Tibial nerve (tissue), 4 donors: ENCODE results near the gene IFNG. TPM values are rescaled to one million over a fixed set of nuclear protein-coding genes. Genes with fewer than 3 reads are reported as not detected.

ENCODE experiments used
- DNase-seq, 2 donors: peaks; one replicate each; pipeline ENCODE4 v3.0.0-alpha.2; 2019; ENCODE audit warnings: low spot score in 2 of 2
- H3K27ac ChIP-seq, 4 donors: fragments of 200-600 bp; sonication (generic) in 3 of 4; one replicate each; pipeline ENCODE4 v1.5.1; 2017 to 2019; ENCODE audit warnings: mild to moderate bottlenecking in 1 of 4
- H3K27me3 ChIP-seq, 2 donors: fragments of 200-600 bp; sonication (generic) in 1 of 2; one replicate each; pipeline versions ENCODE4 v1.5.1 to v1.6.0; 2017 to 2019
- H3K36me3 ChIP-seq, 3 donors: fragments of 200-600 bp; sonication (generic); one replicate each; pipeline ENCODE4 v1.5.1; 2018 to 2019
- H3K4me1 ChIP-seq, 4 donors: fragments of 200-600 bp; sonication (generic) in 3 of 4; one replicate each; pipeline ENCODE4 v1.5.1; 2017 to 2019
- H3K4me3 ChIP-seq, 4 donors: fragments of 200-600 bp; sonication (generic) in 3 of 4; one replicate each; pipeline ENCODE4 v1.5.1; 2017 to 2019; ENCODE audit warnings: mild to moderate bottlenecking in 1 of 4, moderate library complexity in 1 of 4
- H3K9me3 ChIP-seq, 4 donors: fragments of 200-600 bp; sonication (generic) in 3 of 4; one replicate each; pipeline ENCODE4 v1.5.1; 2017 to 2019
- EP300 ChIP-seq, 2 donors: sonication (generic); formaldehyde crosslinking; IDR thresholded peaks; one replicate each; pipeline ENCODE4 v1.6.1; 2017; ENCODE audit warnings: antibody characterized with exemption in 2 of 2, mild to moderate bottlenecking in 1 of 2
- POLR2A ChIP-seq, 2 donors: fragments of 450-650 bp; IDR thresholded peaks; one replicate each; pipeline ENCODE4 v1.6.1; 2017; ENCODE audit warnings: antibody characterized with exemption in 2 of 2, mild to moderate bottlenecking in 2 of 2, moderate library complexity in 2 of 2
- WGBS, 2 donors: methylation state at CpG; one replicate each; pipeline ENCODE4 v1.1.5; 2018; 5-methylcytosine and 5-hydroxymethylcytosine counted together
- total RNA-seq, 4 donors: library from RNA; depleted of rRNA; stranded (reverse); fragments of >200 nt; gene quantifications; one replicate each; pipeline ENCODE4 v1.1.0, GENCODE V29; 2016
- TF ChIP-seq, protein P1 (sequence below), 5 experiments: fragments of 200-600 bp in 3 of 5; fragments of 450-650 bp in 2 of 5; sonication (generic) in 3 of 5; IDR thresholded peaks; one replicate each; pipeline ENCODE4 v1.5.1; 2016 to 2019; ENCODE audit warnings: antibody characterized with exemption in 5 of 5, mild to moderate bottlenecking in 3 of 5, moderate library complexity in 2 of 5

Gene IFNG
- total RNA-seq, 4 donors from 2014 or later: not detected

DNA sequence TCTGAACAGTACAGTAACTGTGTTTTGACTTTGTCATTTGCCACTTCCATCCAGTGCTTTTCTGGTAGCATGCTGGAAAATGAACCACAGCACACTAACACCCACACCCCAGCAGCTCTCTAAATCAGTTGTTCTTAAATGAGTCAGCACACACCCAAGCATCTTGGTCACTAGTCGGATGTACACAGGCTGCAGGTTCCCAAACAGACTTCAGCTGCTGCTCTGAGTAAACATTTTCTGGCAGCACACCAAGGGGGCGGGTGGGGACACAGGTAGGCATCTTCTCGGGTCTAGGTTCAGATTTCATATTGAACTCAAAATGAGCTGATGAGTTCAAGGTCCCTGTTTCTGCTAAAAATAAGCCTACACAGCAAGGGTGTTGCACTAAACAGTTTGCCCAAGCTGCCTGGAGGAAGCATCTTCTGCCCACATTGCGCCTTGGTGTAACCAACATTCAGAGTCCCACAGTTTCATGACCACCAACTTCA is 39.8 kb downstream of the IFNG start:
- 82 to 94% methylated on average over 4 of the region's 4 CpGs for WGBS, 2 donors
- no peak overlapping the region for H3K4me3 ChIP-seq

DNA sequence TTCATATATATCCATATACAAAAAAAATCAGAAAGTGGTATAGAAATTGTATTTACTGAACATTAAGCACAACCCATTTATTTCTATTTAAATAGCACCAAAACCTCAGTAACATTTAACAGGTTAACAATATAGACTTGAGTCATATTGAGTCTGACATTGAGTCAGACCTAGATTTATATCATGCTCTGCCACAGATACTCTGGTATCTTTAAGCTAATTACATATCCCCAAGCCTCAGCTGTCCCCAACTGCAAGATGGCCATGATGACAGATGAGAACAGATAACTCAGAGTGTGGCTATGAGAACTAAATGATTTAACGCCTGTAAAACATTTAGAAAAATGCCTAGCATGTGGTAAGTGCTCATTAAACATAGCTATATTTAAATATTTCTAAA is 40.3 kb downstream of the IFNG start:
- no peak overlapping the region for H3K4me3 ChIP-seq
- H3K27ac ChIP-seq: no peak overlapping the region
- TF ChIP-seq, protein P1, sequence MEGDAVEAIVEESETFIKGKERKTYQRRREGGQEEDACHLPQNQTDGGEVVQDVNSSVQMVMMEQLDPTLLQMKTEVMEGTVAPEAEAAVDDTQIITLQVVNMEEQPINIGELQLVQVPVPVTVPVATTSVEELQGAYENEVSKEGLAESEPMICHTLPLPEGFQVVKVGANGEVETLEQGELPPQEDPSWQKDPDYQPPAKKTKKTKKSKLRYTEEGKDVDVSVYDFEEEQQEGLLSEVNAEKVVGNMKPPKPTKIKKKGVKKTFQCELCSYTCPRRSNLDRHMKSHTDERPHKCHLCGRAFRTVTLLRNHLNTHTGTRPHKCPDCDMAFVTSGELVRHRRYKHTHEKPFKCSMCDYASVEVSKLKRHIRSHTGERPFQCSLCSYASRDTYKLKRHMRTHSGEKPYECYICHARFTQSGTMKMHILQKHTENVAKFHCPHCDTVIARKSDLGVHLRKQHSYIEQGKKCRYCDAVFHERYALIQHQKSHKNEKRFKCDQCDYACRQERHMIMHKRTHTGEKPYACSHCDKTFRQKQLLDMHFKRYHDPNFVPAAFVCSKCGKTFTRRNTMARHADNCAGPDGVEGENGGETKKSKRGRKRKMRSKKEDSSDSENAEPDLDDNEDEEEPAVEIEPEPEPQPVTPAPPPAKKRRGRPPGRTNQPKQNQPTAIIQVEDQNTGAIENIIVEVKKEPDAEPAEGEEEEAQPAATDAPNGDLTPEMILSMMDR (IDR thresholded peaks at IDR 0.05): no peak
- TF ChIP-seq EP300 (IDR thresholded peaks at IDR 0.05): no peak
- no peak for TF ChIP-seq POLR2A (IDR thresholded peaks at IDR 0.05)
- no peaks in the 10 kb centered on the region for H3K36me3 ChIP-seq
- H3K4me1 ChIP-seq: no peaks in the 10 kb centered on the region
- H3K27me3 ChIP-seq: no peaks in the 10 kb centered on the region
- no peak for DNase-seq
- 79 to 87% methylated on average over 1 of the region's 1 CpG for WGBS, 2 donors
- H3K9me3 ChIP-seq: no peaks in the 10 kb centered on the region

More for the DNA sequence above, 39.8 kb downstream of the IFNG start:
- H3K27ac ChIP-seq: no peak overlapping the region
- H3K36me3 ChIP-seq: no peaks in the 10 kb centered on the region
- DNase-seq: no peak
- H3K27me3 ChIP-seq: no peaks in the 10 kb centered on the region
- no peaks in the 10 kb centered on the region for H3K4me1 ChIP-seq
- no peaks in the 10 kb centered on the region for H3K9me3 ChIP-seq
- TF ChIP-seq EP300 (IDR thresholded peaks at IDR 0.05): no peak
- TF ChIP-seq POLR2A (IDR thresholded peaks at IDR 0.05): no peak
- TF ChIP-seq, protein P1 (IDR thresholded peaks at IDR 0.05): no peak

DNA sequence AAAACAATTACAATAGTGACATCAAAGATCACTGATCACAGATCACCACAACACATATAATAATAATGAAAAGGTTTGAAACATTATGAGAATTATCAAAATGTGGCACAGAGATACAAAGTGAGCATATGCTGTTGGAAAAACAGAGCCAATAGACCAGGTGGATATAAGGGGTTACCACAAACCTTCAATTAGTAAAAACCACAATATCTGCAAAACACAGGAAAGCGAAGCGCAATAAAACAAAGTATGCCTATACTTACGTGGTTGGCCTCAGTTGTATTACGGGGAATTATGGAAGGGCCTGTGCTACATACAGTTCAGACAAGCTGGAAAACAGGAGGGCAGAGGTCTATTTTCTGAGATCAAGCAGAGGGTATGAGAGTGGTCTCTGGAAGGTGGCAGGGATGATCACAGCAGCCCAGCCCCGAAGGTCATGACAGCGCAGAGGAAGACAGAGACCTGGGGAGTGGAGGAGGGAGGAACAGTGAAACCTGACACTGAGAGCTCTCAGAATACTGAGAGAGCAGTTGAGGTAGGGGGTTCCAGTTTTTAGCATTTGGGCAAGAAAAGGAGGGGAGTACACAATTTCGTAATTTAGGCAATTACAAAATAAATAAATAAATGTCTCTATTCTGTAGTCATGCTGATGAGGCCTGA is 41.3 kb downstream of the IFNG start:
- no peak for TF ChIP-seq POLR2A (IDR thresholded peaks at IDR 0.05)
- TF ChIP-seq, protein P1 (IDR thresholded peaks at IDR 0.05): no peak
- TF ChIP-seq EP300 (IDR thresholded peaks at IDR 0.05): no peak

DNA sequence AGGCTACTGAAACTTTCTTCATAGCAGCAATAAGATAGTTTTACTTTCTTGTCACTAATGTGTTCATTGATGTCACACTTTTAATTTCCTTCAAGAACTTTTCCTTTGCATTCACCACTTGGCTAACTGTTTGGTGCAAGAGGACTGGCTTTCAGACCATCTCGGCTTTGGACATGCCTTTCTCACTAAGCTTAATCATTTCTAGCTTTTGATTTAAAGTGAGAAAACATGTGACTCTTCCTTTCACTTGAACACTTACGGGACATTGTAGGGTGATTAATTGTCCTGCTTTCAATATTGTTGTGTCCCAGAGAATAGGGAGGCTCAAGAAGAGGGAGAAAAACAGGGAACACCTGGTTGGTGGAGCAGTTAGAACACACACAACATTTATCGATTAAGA is 41.9 kb downstream of the IFNG start:
- TF ChIP-seq, protein P1 (IDR thresholded peaks at IDR 0.05): no peak
- TF ChIP-seq POLR2A (IDR thresholded peaks at IDR 0.05) (no peak), EP300 (IDR thresholded peaks at IDR 0.05) (no peak)
- H3K4me3 ChIP-seq: no peak overlapping the region
- no peak for DNase-seq
- no peak overlapping the region for H3K27ac ChIP-seq
- 74 to 79% methylated on average over 3 of the region's 3 CpGs for WGBS, 2 donors
- H3K27me3 ChIP-seq: no peaks in the 10 kb centered on the region
- H3K36me3 ChIP-seq: no peaks in the 10 kb centered on the region
- H3K4me1 ChIP-seq: no peaks in the 10 kb centered on the region
- no peaks in the 10 kb centered on the region for H3K9me3 ChIP-seq

More for the DNA sequence above, 41.3 kb downstream of the IFNG start:
- 69 to 71% methylated on average over 7 of the region's 7 CpGs for WGBS, 2 donors
- Histone ChIP-seq H3K9me3 (no peaks in the 10 kb centered on the region), H3K4me3 (no peak overlapping the region), H3K4me1 (no peaks in the 10 kb centered on the region), H3K27ac (no peak overlapping the region), H3K27me3 (no peaks in the 10 kb centered on the region), H3K36me3 (no peaks in the 10 kb centered on the region)
- DNase-seq: no peak

DNA sequence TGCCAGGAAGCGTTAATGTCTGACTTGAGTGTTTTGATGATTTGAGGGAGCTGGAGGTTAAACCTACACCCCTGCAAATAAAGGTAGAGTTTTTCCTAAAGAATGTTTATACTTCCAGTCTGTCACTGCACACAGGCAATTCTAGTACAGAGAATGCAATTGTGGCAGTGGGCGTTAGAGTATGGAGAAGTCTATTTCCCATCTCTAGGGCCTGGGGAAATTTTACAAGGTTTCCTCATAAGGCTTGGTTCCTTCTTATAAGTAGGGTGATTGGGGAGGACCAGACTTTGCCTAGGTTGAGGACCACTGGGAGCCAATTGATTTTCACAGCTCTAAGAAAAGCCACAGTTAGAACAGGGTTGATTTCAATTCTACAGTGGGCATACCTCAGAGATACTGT is 44.3 kb downstream of the IFNG start:
- no peak overlapping the region for H3K27ac ChIP-seq
- TF ChIP-seq, protein P1 (IDR thresholded peaks at IDR 0.05): no peak
- no peak for DNase-seq
- H3K9me3 ChIP-seq: no peaks in the 10 kb centered on the region
- no peaks in the 10 kb centered on the region for H3K4me1 ChIP-seq
- no peak overlapping the region for H3K4me3 ChIP-seq
- WGBS, 2 donors: 76 to 90% methylated on average over 2 of the region's 2 CpGs
- no peaks in the 10 kb centered on the region for H3K36me3 ChIP-seq
- H3K27me3 ChIP-seq: no peaks in the 10 kb centered on the region
